PC-3 (cell line): Measurements from ENCODE around the gene PITHD1. TPM values are rescaled to one million over a fixed set of nuclear protein-coding genes. Genes with fewer than 3 reads are reported as not detected.
A peak's percentile ranks its signal among the peaks of the same experiment; 100 is the strongest.

Experiments used
- ATAC-seq: fragments of 200-7000 bp; cut with Tn5 transposase; 2 replicates; pipeline ENCODE4 v1.9.1; 2020; ENCODE audit warnings: mild to moderate bottlenecking, moderate library complexity
- BruUV-seq: library from RNA; stranded (reverse); fragments of 400-500 nt; replicated peaks from 2 replicates; lab custom pipeline; 2021; lab: Mats Ljungman, UMichigan
- CTCF ChIA-PET: fragments of 300-600 bp; sonication (Branson Sonifier 250); formaldehyde crosslinking; loops from one replicate; lab custom pipeline; 2022; ENCODE audit warnings: antibody characterized with exemption; lab: Charles Lee
- POLR2A ChIA-PET: fragments of 300-600 bp; sonication (Branson Sonifier 250); formaldehyde crosslinking; loops from one replicate; lab custom pipeline; 2022; ENCODE audit warnings: antibody characterized with exemption; ENCODE audit not compliant: unreplicated experiment; lab: Charles Lee
- DNase-seq: peaks from one replicate; pipeline ENCODE4 v3.0.0-alpha.2; 2015
- H2AFZ ChIP-seq: fragments of 300-600 bp; sonication (generic); 2 replicates; pipeline ENCODE4 v1.6.0; 2016; ENCODE audit warnings: antibody characterized with exemption, low read length
- H3F3A ChIP-seq: fragments of 300-600 bp; sonication (generic); one replicate; pipeline ENCODE4 v1.6.0; 2017; ENCODE audit warnings: antibody characterized with exemption, low read length, control low read depth, mild to moderate bottlenecking; ENCODE audit not compliant: unreplicated experiment
- H3K27ac ChIP-seq: fragments of 300-600 bp; sonication (generic); 2 replicates; pipeline ENCODE4 v1.5.1; 2016; ENCODE audit warnings: mild to moderate bottlenecking, low read length
- H3K27me3 ChIP-seq: fragments of 300-600 bp; sonication (generic); 2 replicates; pipeline ENCODE4 v1.6.1; 2016; ENCODE audit warnings: low read length, mixed read lengths
- H3K36me3 ChIP-seq: fragments of 300-600 bp; sonication (generic); 2 replicates; pipeline ENCODE4 v1.6.1; 2016; ENCODE audit warnings: low read depth, mixed run types, low read length, mixed read lengths
- H3K4me1 ChIP-seq: fragments of 300-600 bp; sonication (generic); 2 replicates; pipeline ENCODE4 v1.5.1; 2016; ENCODE audit warnings: low read length; ENCODE audit not compliant: insufficient read depth
- H3K4me2 ChIP-seq: fragments of 300-600 bp; sonication (generic); 2 replicates; pipeline ENCODE4 v1.6.0; 2016; ENCODE audit warnings: low read length
- H3K4me3 ChIP-seq: fragments of 300-600 bp; sonication (generic); 2 replicates; pipeline ENCODE4 v1.5.1; 2016; ENCODE audit warnings: mild to moderate bottlenecking, low read length, mixed read lengths
- H3K79me2 ChIP-seq: fragments of 300-600 bp; sonication (generic); 2 replicates; pipeline ENCODE4 v1.6.1; 2017; ENCODE audit warnings: low read length, mixed read lengths
- H3K9ac ChIP-seq: fragments of 300-600 bp; sonication (generic); 2 replicates; pipeline ENCODE4 v1.6.0; 2016; ENCODE audit warnings: mild to moderate bottlenecking, low read length
- H3K9me2 ChIP-seq: fragments of 300-600 bp; sonication (generic); replicated peaks from 2 replicates; pipeline ENCODE4 v1.6.1; 2016; ENCODE audit warnings: mixed run types, low read length, mixed read lengths
- H3K9me3 ChIP-seq: fragments of 300-600 bp; sonication (generic); 2 replicates; pipeline ENCODE4 v1.6.1; 2016; ENCODE audit warnings: low read length, mixed read lengths
- H4K20me1 ChIP-seq: fragments of 300-600 bp; sonication (generic); 2 replicates; pipeline ENCODE4 v1.6.1; 2016; ENCODE audit warnings: low read length, mixed read lengths
- EZH2 ChIP-seq: fragments of 300-600 bp; sonication (generic); IDR thresholded peaks from one replicate; pipeline ENCODE4 v1.6.1; 2017; ENCODE audit warnings: antibody characterized with exemption, mild to moderate bottlenecking, low read length; ENCODE audit not compliant: unreplicated experiment
- EZH2phosphoT487 ChIP-seq: fragments of 300-600 bp; sonication (generic); IDR thresholded peaks from 2 replicates; pipeline ENCODE4 v1.6.1; 2018; ENCODE audit warnings: mild to moderate bottlenecking, antibody characterized with exemption, low read length, borderline replicate concordance
- intact Hi-C: fragments of 100-400 bp; cut with micrococcal nuclease; formaldehyde crosslinking; loops from 2 replicates; pipeline ENCODE4 v1.9.0; 2023
- total RNA-seq: library from RNA; depleted of rRNA; stranded (reverse); fragments of >200 nt; gene quantifications from 2 replicates; pipeline ENCODE4 v1.2.3, GENCODE V29; 2014
- TF ChIP-seq, protein P1 (sequence below): fragments of 300-600 bp; sonication (generic); conservative IDR thresholded peaks from 2 replicates; pipeline ENCODE4 v1.5.1; 2017; ENCODE audit warnings: antibody characterized with exemption, low read depth, mild to moderate bottlenecking, low read length

Gene PITHD1
- total RNA-seq, 1 experiment from 2014 or later: 107 TPM

DNA sequence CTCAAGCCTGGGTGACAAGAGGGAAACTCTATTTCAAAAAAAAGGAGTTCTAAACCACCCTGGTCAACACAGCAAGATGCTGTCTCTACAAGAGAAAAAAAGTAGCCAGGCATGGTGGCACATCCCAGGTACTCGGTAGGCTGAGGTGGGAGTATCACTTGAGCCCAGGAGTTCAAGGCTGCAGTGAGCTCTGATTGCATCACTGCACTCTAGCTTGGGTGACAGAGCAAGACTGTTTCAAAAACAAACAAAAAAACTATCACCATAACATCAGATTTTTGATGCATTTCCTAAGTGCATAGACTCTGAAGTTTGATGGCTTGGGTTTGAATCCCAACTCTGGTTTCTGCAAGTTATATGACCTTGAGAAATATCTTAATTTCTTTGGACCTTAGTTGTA, 25.3 kb upstream of the PITHD1 start:
- Histone ChIP-seq H3K36me3 (peaks cover 78% of the 10 kb centered on the region), H3K9me2 (no peaks in the 10 kb centered on the region), H3F3A (no peaks in the 10 kb centered on the region), H3K9ac (no peak overlapping the region), H3K27ac (no peak overlapping the region), H3K79me2 (peaks cover 29% of the 10 kb centered on the region), H3K4me2 (no peak overlapping the region), H3K4me1 (no peaks in the 10 kb centered on the region), H3K4me3 (no peak overlapping the region), H3K27me3 (no peaks in the 10 kb centered on the region), H3K9me3 (no peaks in the 10 kb centered on the region), H4K20me1 (peaks cover under 1% of the 10 kb centered on the region; the same call in 1 of the 2 replicates), H2AFZ (no peak overlapping the region)
- BruUV-seq: no TSS peak
- intact Hi-C loops: no loop called here
- no peak for TF ChIP-seq EZH2
- ChIA-PET POLR2A (interaction anchor here (0.6 kb wide), 2 partner anchors 133 to 409 kb away, joined by 3 to 10 read pairs; partner anchors contain the start of gene HNRNPR), CTCF (no interaction called here)
- no peak for DNase-seq
- ATAC-seq: no peak

GRCh38 chr1:23756676-23757075, 21.5 kb upstream of the PITHD1 start:
- H3K4me1 ChIP-seq: no peaks in the 10 kb centered on the region
- no peak overlapping the region for H3K27ac ChIP-seq
- no peaks in the 10 kb centered on the region for H3K9me3 ChIP-seq
- CTCF ChIA-PET: no interaction called here
- peaks cover 7% of the 10 kb centered on the region for H3K79me2 ChIP-seq
- H3K4me2 ChIP-seq: no peak overlapping the region
- H3K9ac ChIP-seq: no peak overlapping the region
- no peaks in the 10 kb centered on the region for H3K9me2 ChIP-seq
- no peak overlapping the region for H2AFZ ChIP-seq
- TF ChIP-seq, protein P1, sequence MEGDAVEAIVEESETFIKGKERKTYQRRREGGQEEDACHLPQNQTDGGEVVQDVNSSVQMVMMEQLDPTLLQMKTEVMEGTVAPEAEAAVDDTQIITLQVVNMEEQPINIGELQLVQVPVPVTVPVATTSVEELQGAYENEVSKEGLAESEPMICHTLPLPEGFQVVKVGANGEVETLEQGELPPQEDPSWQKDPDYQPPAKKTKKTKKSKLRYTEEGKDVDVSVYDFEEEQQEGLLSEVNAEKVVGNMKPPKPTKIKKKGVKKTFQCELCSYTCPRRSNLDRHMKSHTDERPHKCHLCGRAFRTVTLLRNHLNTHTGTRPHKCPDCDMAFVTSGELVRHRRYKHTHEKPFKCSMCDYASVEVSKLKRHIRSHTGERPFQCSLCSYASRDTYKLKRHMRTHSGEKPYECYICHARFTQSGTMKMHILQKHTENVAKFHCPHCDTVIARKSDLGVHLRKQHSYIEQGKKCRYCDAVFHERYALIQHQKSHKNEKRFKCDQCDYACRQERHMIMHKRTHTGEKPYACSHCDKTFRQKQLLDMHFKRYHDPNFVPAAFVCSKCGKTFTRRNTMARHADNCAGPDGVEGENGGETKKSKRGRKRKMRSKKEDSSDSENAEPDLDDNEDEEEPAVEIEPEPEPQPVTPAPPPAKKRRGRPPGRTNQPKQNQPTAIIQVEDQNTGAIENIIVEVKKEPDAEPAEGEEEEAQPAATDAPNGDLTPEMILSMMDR: no peak
- TF ChIP-seq EZH2: no peak
- H3K4me3 ChIP-seq: no peak overlapping the region
- no peaks in the 10 kb centered on the region for H3K27me3 ChIP-seq
- peaks cover 85% of the 10 kb centered on the region for H3K36me3 ChIP-seq
- POLR2A ChIA-PET: no interaction called here
- no peaks in the 10 kb centered on the region for H3F3A ChIP-seq
- BruUV-seq: no TSS peak
- intact Hi-C loops: no loop called here
- peak; percentile 86 for ATAC-seq
- H4K20me1 ChIP-seq: no peaks in the 10 kb centered on the region
- peak; percentile 32 for DNase-seq

DNA sequence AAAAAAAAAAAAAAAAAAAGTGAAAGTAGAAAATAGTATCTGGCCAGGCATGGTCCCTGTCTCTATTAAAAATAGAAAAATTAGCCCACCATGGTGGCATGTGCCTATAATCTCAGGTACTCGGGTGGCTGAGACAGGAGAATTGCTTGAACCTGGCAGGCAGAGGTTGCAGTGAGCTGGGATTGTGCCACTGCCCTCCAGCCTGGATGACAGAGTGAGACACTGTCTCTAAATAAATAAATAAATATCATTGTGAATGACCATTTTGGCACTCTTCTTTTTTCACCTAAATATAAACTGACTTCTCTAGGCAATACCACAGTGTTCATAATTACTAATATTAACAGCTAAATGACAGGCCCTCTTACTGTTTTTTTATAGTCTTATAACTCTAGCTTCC, 20.4 kb upstream of the PITHD1 start:
- H3K4me2 ChIP-seq: no peak overlapping the region
- CTCF ChIA-PET: no interaction called here
- no peaks in the 10 kb centered on the region for H3K4me1 ChIP-seq
- intact Hi-C loops: no loop called here
- no peak overlapping the region for H3K27ac ChIP-seq
- POLR2A ChIA-PET: interaction anchor here (0.6 kb wide), 1 partner anchor 12 kb away, joined by 10 read pairs; no protein-coding TSS in a partner anchor
- H3K9me3 ChIP-seq: no peaks in the 10 kb centered on the region
- H3K27me3 ChIP-seq: no peaks in the 10 kb centered on the region
- H2AFZ ChIP-seq: no peak overlapping the region
- no peak for DNase-seq
- ATAC-seq: no peak
- no peaks in the 10 kb centered on the region for H3K9me2 ChIP-seq
- BruUV-seq: no TSS peak
- H3F3A ChIP-seq: no peaks in the 10 kb centered on the region
- H3K79me2 ChIP-seq: no peaks in the 10 kb centered on the region
- no peak overlapping the region for H3K9ac ChIP-seq
- H4K20me1 ChIP-seq: no peaks in the 10 kb centered on the region
- no peak overlapping the region for H3K4me3 ChIP-seq
- H3K36me3 ChIP-seq: peaks cover 76% of the 10 kb centered on the region
- TF ChIP-seq, protein P1: no peak
- TF ChIP-seq EZH2phosphoT487: no peak
- TF ChIP-seq EZH2: no peak
